Bronchial epithelial cell (primary cell): Measurements from ENCODE around the gene OR6T1. TPM values are rescaled to one million over a fixed set of nuclear protein-coding genes. Genes with fewer than 3 reads are reported as not detected.

Source experiments
- DNase-seq: peaks from one replicate; pipeline ENCODE4 v3.0.0-alpha.2; 2010; ENCODE audit warnings: low read depth
- FAIRE-seq: peaks from 2 replicates; lab custom pipeline; 2011; peaks lifted over from hg19 to GRCh38; lab: Jason Lieb, UNC
- H3K27me3 ChIP-seq: 2 replicates; pipeline ENCODE4 v1.5.1; 2011; ENCODE audit warnings: low read length; ENCODE audit not compliant: control insufficient read depth, insufficient read depth
- H3K36me3 ChIP-seq: 2 replicates; pipeline ENCODE4 v1.5.1; 2011; ENCODE audit warnings: low read length; ENCODE audit not compliant: control insufficient read depth, insufficient read depth
- H3K4me3 ChIP-seq: 2 replicates; pipeline ENCODE4 v1.5.1; 2011; ENCODE audit warnings: mild to moderate bottlenecking, low read depth, low read length, control low read depth
- CTCF ChIP-seq: IDR thresholded peaks from 2 replicates; pipeline ENCODE4 v1.5.1; 2011; ENCODE audit warnings: mild to moderate bottlenecking, moderate library complexity, low read length, control low read depth, inconsistent platforms; ENCODE audit not compliant: insufficient read depth, severe bottlenecking
- total RNA-seq: library from RNA; depleted of rRNA; stranded (reverse); fragments of >200 nt; gene quantifications from 2 replicates; pipeline ENCODE4 v1.2.1, GENCODE V29; 2014

Gene OR6T1
- not detected in 2 replicates for total RNA-seq

GRCh38 chr11:123943738-123944137, at the start of gene OR6T1:
OR6T1 (minus strand) TSS chr11:123943838; CDS start chr11:123943838, 0 bp downstream.
- H3K27me3 ChIP-seq: no peaks in the 10 kb centered on the region
- DNase-seq: no peak
- no peaks in the 10 kb centered on the region for H3K36me3 ChIP-seq
- FAIRE-seq: no peak
- TF ChIP-seq CTCF: no peak
- no peak within 1 kb of the TSS for H3K4me3 ChIP-seq

- FAIRE-seq (no peak), DNase-seq (no peak)
- H3K4me3 ChIP-seq: no peak overlapping the region
- no peaks in the 10 kb centered on the region for H3K27me3 ChIP-seq
- H3K36me3 ChIP-seq: no peaks in the 10 kb centered on the region
- TF ChIP-seq CTCF: no peak
Measured at GRCh38 chr11:123979311-123979710, 35.7 kb upstream of the OR6T1 start.

- peak; percentile 90 for DNase-seq
- Histone ChIP-seq H3K36me3 (no peaks in the 10 kb centered on the region), H3K27me3 (no peaks in the 10 kb centered on the region), H3K4me3 (no peak within 1 kb of the TSS)
- no peak for TF ChIP-seq CTCF
- peak; percentile 96 for FAIRE-seq
Measured at GRCh38 chr11:123977731-123978347, 34.2 kb upstream of the OR6T1 start, which contains the start of gene OR10S1. OR10S1 (minus strand) TSS chr11:123977781; CDS start chr11:123977664, 117 bp downstream.

- H3K27me3 ChIP-seq: no peaks in the 10 kb centered on the region
- TF ChIP-seq CTCF: no peak
- H3K4me3 ChIP-seq: no peak overlapping the region
- H3K36me3 ChIP-seq: no peaks in the 10 kb centered on the region
- FAIRE-seq (no peak), DNase-seq (no peak)
Measured at GRCh38 chr11:123976770-123977560, 33.3 kb upstream of the OR6T1 start.

- FAIRE-seq (peak; percentile 88), DNase-seq (peak; percentile 99)
- no peaks in the 10 kb centered on the region for H3K27me3 ChIP-seq
- H3K4me3 ChIP-seq: no peak overlapping the region
- no peak for TF ChIP-seq CTCF
- no peaks in the 10 kb centered on the region for H3K36me3 ChIP-seq
Measured at GRCh38 chr11:123973816-123974215, 30.2 kb upstream of the OR6T1 start.
